ENCODE results near the gene CD151.

Gene CD151

GRCh38 chr11:848380-848931 is 15.7 kb downstream of the CD151 start:
- Histone ChIP-seq H3K9me3 (ENCODE audit: control extremely low read depth in 1 of 5, control insufficient read depth in 4 of 5, insufficient read depth in 2 of 5, low read depth in 1 of 5, low read length in 4 of 5) (no peaks in the 10 kb centered on the region), H3K4me1 (ENCODE audit: control extremely low read depth in 1 of 4, control insufficient read depth in 4 of 4, insufficient read depth in 4 of 4, low read length in 3 of 4) (peaks cover 0 to 52% (median 49%) of the 10 kb centered on the region in 4 experiments), H3K27ac (ENCODE audit: insufficient read depth in 1 of 2, low read depth in 1 of 2, low read length in 2 of 2, poor library complexity in 1 of 2, severe bottlenecking in 2 of 2) (no peak overlapping the region), H3K4me3 (ENCODE audit: control insufficient read depth in 1 of 7, extremely low read depth in 1 of 7, insufficient read depth in 4 of 7, low read depth in 2 of 7, low read length in 6 of 7) (peak overlapping the region in 1 of 7 experiments; percentile 10), H3K27me3 (replicated peaks in 2 of 5; ENCODE audit: control insufficient read depth in 4 of 5, insufficient read depth in 5 of 5, low read length in 4 of 5) (peaks cover 0 to 7% (median 0%) of the 10 kb centered on the region in 5 experiments), H3K36me3 (ENCODE audit: control insufficient read depth in 4 of 4, insufficient read depth in 4 of 4, low read length in 3 of 4) (no peaks in the 10 kb centered on the region)
- ChIA-PET CTCF (interaction anchor here (0.7 to 5.0 kb wide), 13 partner anchors 9 to 204 kb away, joined by 3 to 32 read pairs (median 5); partner anchors contain the start of gene CD151), POLR2A (no interaction called here)
- WGBS (ENCODE audit: insufficient coverage): 45% methylated on average over 11 of the region's 14 CpGs
- DNase-seq: peak; percentile 36 to 63 (median 57)

GRCh38 chr11:849104-849824 is 16.5 kb downstream of the CD151 start:
- Histone ChIP-seq H3K36me3 (ENCODE audit: control insufficient read depth in 4 of 4, insufficient read depth in 4 of 4, low read length in 3 of 4) (no peaks in the 10 kb centered on the region), H3K27me3 (replicated peaks in 2 of 5; ENCODE audit: control insufficient read depth in 4 of 5, insufficient read depth in 5 of 5, low read length in 4 of 5) (peaks cover 0 to 7% (median 0%) of the 10 kb centered on the region in 5 experiments), H3K9me3 (ENCODE audit: control extremely low read depth in 1 of 5, control insufficient read depth in 4 of 5, insufficient read depth in 2 of 5, low read depth in 1 of 5, low read length in 4 of 5) (no peaks in the 10 kb centered on the region), H3K27ac (ENCODE audit: insufficient read depth in 1 of 2, low read depth in 1 of 2, low read length in 2 of 2, poor library complexity in 1 of 2, severe bottlenecking in 2 of 2) (no peak overlapping the region), H3K4me1 (ENCODE audit: control extremely low read depth in 1 of 4, control insufficient read depth in 4 of 4, insufficient read depth in 4 of 4, low read length in 3 of 4) (peaks cover 0 to 44% (median 41%) of the 10 kb centered on the region in 4 experiments), H3K4me3 (ENCODE audit: control insufficient read depth in 1 of 7, extremely low read depth in 1 of 7, insufficient read depth in 4 of 7, low read depth in 2 of 7, low read length in 6 of 7) (peak overlapping the region in 5 of 7 experiments; percentile 45 to 67 (median 58))
- CTCF ChIA-PET: interaction anchor here (0.7 to 5.0 kb wide), 9 partner anchors 10 to 203 kb away, joined by 3 to 32 read pairs (median 5); partner anchors contain the start of gene CD151
- POLR2A ChIA-PET: no interaction called here
- peak in 1 of 3 donors; percentile 34 for DNase-seq
- 7% methylated on average over 31 of the region's 71 CpGs for WGBS (ENCODE audit: insufficient coverage)

GRCh38 chr11:849951-850774 is 17.4 kb downstream of the CD151 start:
- Histone ChIP-seq H3K27ac (ENCODE audit: insufficient read depth in 1 of 2, low read depth in 1 of 2, low read length in 2 of 2, poor library complexity in 1 of 2, severe bottlenecking in 2 of 2) (no peak overlapping the region), H3K36me3 (ENCODE audit: control insufficient read depth in 4 of 4, insufficient read depth in 4 of 4, low read length in 3 of 4) (no peaks in the 10 kb centered on the region), H3K4me1 (ENCODE audit: control extremely low read depth in 1 of 4, control insufficient read depth in 4 of 4, insufficient read depth in 4 of 4, low read length in 3 of 4) (peaks cover 0 to 36% (median 33%) of the 10 kb centered on the region in 4 experiments), H3K9me3 (ENCODE audit: control extremely low read depth in 1 of 5, control insufficient read depth in 4 of 5, insufficient read depth in 2 of 5, low read depth in 1 of 5, low read length in 4 of 5) (no peaks in the 10 kb centered on the region), H3K27me3 (replicated peaks in 2 of 5; ENCODE audit: control insufficient read depth in 4 of 5, insufficient read depth in 5 of 5, low read length in 4 of 5) (peaks cover 0 to 7% (median 0%) of the 10 kb centered on the region in 5 experiments), H3K4me3 (ENCODE audit: control insufficient read depth in 1 of 7, extremely low read depth in 1 of 7, insufficient read depth in 4 of 7, low read depth in 2 of 7, low read length in 6 of 7) (peak overlapping the region in 4 of 7 experiments; percentile 29 to 61 (median 59))
- ChIA-PET CTCF (interaction anchor here (2.2 to 4.6 kb wide), 2 partner anchors 126 to 201 kb away, joined by 9 to 29 read pairs; no protein-coding TSS in a partner anchor), POLR2A (no interaction called here)
- no peak for DNase-seq
- WGBS (ENCODE audit: insufficient coverage): 45% methylated on average over 83 of the region's 97 CpGs

- Histone ChIP-seq H3K9me3 (ENCODE audit: control extremely low read depth in 1 of 5, control insufficient read depth in 4 of 5, insufficient read depth in 2 of 5, low read depth in 1 of 5, low read length in 4 of 5) (no peaks in the 10 kb centered on the region), H3K36me3 (ENCODE audit: control insufficient read depth in 4 of 4, insufficient read depth in 4 of 4, low read length in 3 of 4) (peaks cover 0 to 4% (median 0%) of the 10 kb centered on the region in 4 experiments), H3K4me3 (ENCODE audit: control insufficient read depth in 1 of 7, extremely low read depth in 1 of 7, insufficient read depth in 4 of 7, low read depth in 2 of 7, low read length in 6 of 7) (no peak overlapping the region), H3K27me3 (replicated peaks in 2 of 5; ENCODE audit: control insufficient read depth in 4 of 5, insufficient read depth in 5 of 5, low read length in 4 of 5) (peaks cover 0 to 7% (median 0%) of the 10 kb centered on the region in 5 experiments), H3K4me1 (ENCODE audit: control extremely low read depth in 1 of 4, control insufficient read depth in 4 of 4, insufficient read depth in 4 of 4, low read length in 3 of 4) (peaks cover 0 to 27% (median 24%) of the 10 kb centered on the region in 4 experiments), H3K27ac (ENCODE audit: insufficient read depth in 1 of 2, low read depth in 1 of 2, low read length in 2 of 2, poor library complexity in 1 of 2, severe bottlenecking in 2 of 2) (no peak overlapping the region)
- CTCF ChIA-PET: interaction anchor here (0.6 to 2.2 kb wide), 5 partner anchors 47 to 210 kb away, joined by 3 to 9 read pairs (median 3); no protein-coding TSS in a partner anchor
- 95% methylated on average over 21 of the region's 28 CpGs for WGBS (ENCODE audit: insufficient coverage)
- peak in 1 of 3 donors; percentile 65 for DNase-seq
- POLR2A ChIA-PET: no interaction called here
These were observed 18.3 kb downstream of the CD151 start for GRCh38 chr11:850775-851763.

- Histone ChIP-seq H3K27ac (ENCODE audit: insufficient read depth in 1 of 2, low read depth in 1 of 2, low read length in 2 of 2, poor library complexity in 1 of 2, severe bottlenecking in 2 of 2) (no peak overlapping the region), H3K4me1 (ENCODE audit: control extremely low read depth in 1 of 4, control insufficient read depth in 4 of 4, insufficient read depth in 4 of 4, low read length in 3 of 4) (peaks cover 0 to 19% (median 18%) of the 10 kb centered on the region in 4 experiments), H3K4me3 (ENCODE audit: control insufficient read depth in 1 of 7, extremely low read depth in 1 of 7, insufficient read depth in 4 of 7, low read depth in 2 of 7, low read length in 6 of 7) (no peak overlapping the region), H3K9me3 (ENCODE audit: control extremely low read depth in 1 of 5, control insufficient read depth in 4 of 5, insufficient read depth in 2 of 5, low read depth in 1 of 5, low read length in 4 of 5) (no peaks in the 10 kb centered on the region), H3K36me3 (ENCODE audit: control insufficient read depth in 4 of 4, insufficient read depth in 4 of 4, low read length in 3 of 4) (peaks cover 0 to 4% (median 0%) of the 10 kb centered on the region in 4 experiments), H3K27me3 (replicated peaks in 2 of 5; ENCODE audit: control insufficient read depth in 4 of 5, insufficient read depth in 5 of 5, low read length in 4 of 5) (peaks cover 0 to 7% (median 0%) of the 10 kb centered on the region in 5 experiments)
- CTCF ChIA-PET: no interaction called here
- WGBS (ENCODE audit: insufficient coverage): 92% methylated on average over 6 of the region's 15 CpGs
- POLR2A ChIA-PET: no interaction called here
- DNase-seq: no peak
These were observed 20.0 kb downstream of the CD151 start for GRCh38 chr11:852762-853161.
